BE2C (cell line): ENCODE measurements around the gene PDK3.
A peak's percentile ranks its signal among the peaks of the same experiment; 100 is the strongest.

Experiments used
- DNase-seq: peaks from one replicate; pipeline ENCODE4 v3.0.0-alpha.2; 2020
- H3K27me3 ChIP-seq: fragments of 250-450 bp; sonication (Bioruptor Pico); 2 replicates; pipeline ENCODE4 v1.5.1; 2020; ENCODE audit warnings: mild to moderate bottlenecking
- H3K36me3 ChIP-seq: fragments of 250-450 bp; sonication (Bioruptor Pico); 2 replicates; pipeline ENCODE4 v1.5.1; 2020; ENCODE audit warnings: mild to moderate bottlenecking
- H3K4me1 ChIP-seq: fragments of 250-450 bp; sonication (Bioruptor Pico); 2 replicates; pipeline ENCODE4 v1.5.1; 2020
- H3K4me3 ChIP-seq: 2 replicates; pipeline ENCODE4 v1.5.1; 2011; ENCODE audit warnings: low read depth, low read length
- H3K9me3 ChIP-seq: fragments of 250-450 bp; sonication (Bioruptor Pico); 2 replicates; pipeline ENCODE4 v1.5.1; 2020
- CTCF ChIP-seq: IDR thresholded peaks from 2 replicates; pipeline ENCODE4 v1.5.1; 2012; ENCODE audit warnings: mild to moderate bottlenecking, low read depth, low read length

The PDK3 gene

GRCh38 chrX:24536551-24536950, 71.5 kb downstream of the PDK3 start:
- no peaks in the 10 kb centered on the region for H3K36me3 ChIP-seq
- DNase-seq, result no peak
- no peaks in the 10 kb centered on the region for H3K27me3 ChIP-seq
- TF ChIP-seq CTCF, result no peak
- no peaks in the 10 kb centered on the region for H3K4me1 ChIP-seq
- H3K4me3 ChIP-seq, result no peak overlapping the region
- H3K9me3 ChIP-seq, result no peaks in the 10 kb centered on the region

- Histone ChIP-seq H3K4me1 (no peaks in the 10 kb centered on the region), H3K36me3 (no peaks in the 10 kb centered on the region), H3K9me3 (no peaks in the 10 kb centered on the region), H3K27me3 (no peaks in the 10 kb centered on the region), H3K4me3 (no peak overlapping the region)
- no peak for DNase-seq
- TF ChIP-seq CTCF, result no peak
These were observed 77.7 kb downstream of the PDK3 start for GRCh38 chrX:24542756-24543155.

GRCh38 chrX:24547961-24548360, 82.9 kb downstream of the PDK3 start:
- Histone ChIP-seq H3K4me3 (no peak overlapping the region), H3K9me3 (no peaks in the 10 kb centered on the region), H3K27me3 (no peaks in the 10 kb centered on the region), H3K4me1 (no peaks in the 10 kb centered on the region), H3K36me3 (no peaks in the 10 kb centered on the region)
- TF ChIP-seq CTCF, result no peak
- no peak for DNase-seq

- TF ChIP-seq CTCF, result no peak
- Histone ChIP-seq H3K4me3 (no peak overlapping the region), H3K27me3 (no peaks in the 10 kb centered on the region), H3K9me3 (no peaks in the 10 kb centered on the region), H3K36me3 (no peaks in the 10 kb centered on the region), H3K4me1 (no peaks in the 10 kb centered on the region)
- no peak for DNase-seq
These were observed 85.1 kb downstream of the PDK3 start for GRCh38 chrX:24550166-24550565.

- Histone ChIP-seq H3K36me3 (no peaks in the 10 kb centered on the region), H3K27me3 (no peaks in the 10 kb centered on the region), H3K9me3 (no peaks in the 10 kb centered on the region), H3K4me1 (no peaks in the 10 kb centered on the region), H3K4me3 (no peak overlapping the region)
- TF ChIP-seq CTCF, result no peak
- DNase-seq, result no peak
These were observed 87.9 kb downstream of the PDK3 start for GRCh38 chrX:24553011-24553410.

- Histone ChIP-seq H3K27me3 (no peaks in the 10 kb centered on the region), H3K4me3 (no peak overlapping the region), H3K4me1 (no peaks in the 10 kb centered on the region), H3K36me3 (no peaks in the 10 kb centered on the region), H3K9me3 (no peaks in the 10 kb centered on the region)
- no peak for DNase-seq
- TF ChIP-seq CTCF, result peak; percentile 22; the same call in 1 of the 2 replicates
These were observed 96.0 kb downstream of the PDK3 start for GRCh38 chrX:24561121-24561520.
